ENCODE data around the gene SOX21. TPM values are rescaled to one million over a fixed set of nuclear protein-coding genes. Genes with fewer than 3 reads are reported as not detected.

Gene SOX21
- total and polyA plus RNA-seq, 7 donors = not detected

DNA sequence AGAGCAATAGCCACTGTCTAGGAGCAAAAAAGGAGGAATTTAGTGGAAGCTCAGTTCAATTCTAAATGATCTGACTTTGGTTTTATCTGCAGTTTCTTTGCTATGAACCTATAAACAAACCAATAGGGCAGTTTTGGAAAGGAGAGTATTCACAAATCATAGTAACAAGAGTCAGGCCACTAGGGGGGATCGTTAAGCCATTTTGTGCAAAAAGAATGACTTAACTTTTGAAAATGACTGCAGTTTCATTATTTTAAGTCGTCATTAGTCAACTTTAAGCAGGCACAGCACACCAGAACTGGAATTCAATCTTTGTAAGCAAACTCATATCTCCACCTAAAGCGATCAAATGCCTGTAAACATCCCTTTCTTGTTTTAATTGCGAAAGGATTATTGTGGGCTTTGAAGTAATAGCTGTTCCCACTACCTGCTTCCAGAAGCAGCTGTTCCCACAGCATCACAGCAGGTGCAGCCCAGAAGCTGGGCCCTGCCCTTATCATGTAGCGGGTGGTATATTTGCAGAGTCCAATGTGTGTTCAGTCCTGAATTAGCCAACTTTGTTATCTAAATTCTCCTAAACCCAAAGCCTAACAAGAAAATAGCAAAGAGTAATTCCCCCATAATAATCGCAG is 51.5 kb downstream of the SOX21 start:
- Histone ChIP-seq H3K27me3 (ENCODE audit: insufficient read depth in 3 of 3, low read length in 2 of 3) (peaks cover 3 to 18% (median 3%) of the 10 kb centered on the region in 3 donors), H3K36me3 (ENCODE audit: insufficient read depth in 1 of 2, low read depth in 1 of 2) (no peaks in the 10 kb centered on the region), H3K9me3 (no peaks in the 10 kb centered on the region), H3K4me3 (no peak overlapping the region), H3K27ac (no peak overlapping the region), H3K4me1 (no peaks in the 10 kb centered on the region)
- 49 to 54% (median 53%) methylated on average over 6 of the region's 6 CpGs for WGBS, 3 donors
- no peak for DNase-seq
- ATAC-seq = no peak
- TF ChIP-seq CTCF (IDR thresholded peaks at IDR 0.05) = no peak
- intact Hi-C loops (cut with DNase I) = no loop called here

Other genes starting within 250 kb of the SOX21 start
- gene DCT, start 232.9 kb downstream of the SOX21 start, total RNA-seq = under 1 TPM; 0.22 to 0.64 (median 0.37) TPM
- gene DCT, start 232.9 kb downstream of the SOX21 start, polyA plus RNA-seq = under 1 TPM; 0.04 to 0.18 (median 0.05) TPM
- 1 to 10 TPM; 3.1 to 3.8 (median 3.3) TPM for gene TGDS, start 116.4 kb downstream of the SOX21 start, total RNA-seq
- gene TGDS, start 116.4 kb downstream of the SOX21 start, polyA plus RNA-seq = 1 to 10 TPM; 2.4 to 6.2 (median 4.5) TPM
- gene GPR180, start 110.7 kb downstream of the SOX21 start, total RNA-seq = 1 to 10 TPM; 3.6 to 4.2 (median 4.2) TPM
- gene GPR180, start 110.7 kb downstream of the SOX21 start, polyA plus RNA-seq = 1 to 10 TPM; 1.6 to 4.0 (median 3.4) TPM

Data from psoas muscle (tissue), 8 donors.